NK-92 treated with Interleukin-12 subunit alpha and Interleukin-12 subunit beta, amount 100 ng/mL, for 24 hours (cell line): ENCODE results near the gene TNS3.

Experiments used
- DNase-seq: peaks from one replicate; lab custom pipeline; 2025; lab: John Stamatoyannopoulos, UW

The TNS3 gene

GRCh38 chr7:47347346-47347745, 234.6 kb downstream of the TNS3 start:
- no peak for DNase-seq

- no peak for DNase-seq
These were observed 235.5 kb downstream of the TNS3 start for GRCh38 chr7:47346377-47346914.

- no peak for DNase-seq
These were observed 236.0 kb downstream of the TNS3 start for GRCh38 chr7:47345857-47346298.

DNA sequence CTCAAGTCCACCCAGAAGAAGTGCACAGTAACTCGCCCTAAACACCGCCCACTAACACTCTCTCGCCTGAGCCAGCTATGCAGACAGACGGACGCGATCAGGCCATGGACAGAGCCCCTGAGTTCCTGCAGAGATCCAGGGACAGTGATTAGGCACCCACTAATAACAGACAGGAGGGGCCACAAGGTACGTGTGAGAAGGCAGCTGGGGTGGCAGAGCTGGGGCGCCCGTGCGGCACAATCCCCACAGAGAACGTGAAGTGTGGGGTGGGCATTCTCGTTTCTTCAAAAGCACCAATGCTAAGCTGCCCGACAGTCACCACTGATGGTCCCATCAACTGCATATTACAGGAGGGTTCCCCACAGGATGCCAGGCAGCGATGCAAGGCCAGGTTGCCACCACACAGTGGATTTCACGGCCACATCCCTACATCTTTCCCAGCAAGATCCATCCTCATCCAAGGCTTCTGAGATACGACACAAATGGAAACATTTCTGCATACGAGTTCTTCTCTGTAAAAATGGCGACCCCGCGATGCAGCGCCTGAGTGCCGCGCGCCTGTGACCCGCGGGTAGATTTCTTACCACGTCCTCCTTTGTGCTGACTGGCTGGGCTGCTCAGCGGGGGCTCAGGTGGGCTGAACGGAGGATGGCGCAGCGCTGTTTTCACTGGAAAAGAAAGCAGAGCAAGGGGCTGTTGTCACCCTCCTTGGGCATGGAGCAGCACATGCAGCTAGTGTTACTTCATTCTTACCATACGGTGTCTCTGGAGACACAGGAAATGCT, 237.5 kb downstream of the TNS3 start:
- DNase-seq, result no peak

DNA sequence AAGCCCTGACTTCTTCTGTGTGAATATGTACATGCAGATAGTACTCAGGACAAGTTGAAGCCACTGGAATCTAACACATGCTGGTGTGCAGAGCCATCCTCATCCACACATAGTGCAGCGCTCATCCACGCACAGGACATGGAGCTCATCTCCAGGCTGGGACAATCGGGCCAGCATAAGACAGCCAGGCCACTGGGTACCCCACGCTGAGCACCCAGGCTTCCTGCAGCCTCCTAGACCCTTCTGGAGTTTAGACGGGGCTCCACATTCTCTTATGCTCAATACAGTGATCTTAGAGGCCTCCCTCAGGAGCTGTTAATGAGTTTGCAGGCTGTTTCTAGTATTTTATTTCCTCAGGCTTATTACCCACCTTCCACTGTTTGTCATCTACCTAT, 238.9 kb downstream of the TNS3 start:
- DNase-seq, result no peak

GRCh38 chr7:47342296-47343060, 239.4 kb downstream of the TNS3 start:
- no peak for DNase-seq

DNA sequence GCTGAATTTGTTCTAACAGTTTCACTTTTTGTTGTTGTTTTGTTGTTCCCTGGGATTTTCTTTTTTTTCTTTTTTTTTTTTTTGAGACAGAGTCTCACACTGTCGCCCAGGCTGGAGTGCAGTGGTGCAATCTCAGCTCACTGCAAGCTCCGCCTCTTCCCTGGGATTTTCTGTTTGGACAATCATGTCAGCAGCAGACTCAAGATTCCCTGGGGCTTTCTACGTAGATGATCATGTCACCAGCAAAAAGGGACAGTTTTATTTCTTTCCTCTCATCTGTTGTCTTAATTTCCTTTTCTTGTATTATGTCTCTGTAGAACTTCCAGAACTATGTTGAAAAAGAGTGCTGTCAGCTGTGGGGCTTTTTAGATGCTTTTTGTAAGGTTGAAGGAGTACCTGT, 241.4 kb downstream of the TNS3 start:
- no peak for DNase-seq

DNA sequence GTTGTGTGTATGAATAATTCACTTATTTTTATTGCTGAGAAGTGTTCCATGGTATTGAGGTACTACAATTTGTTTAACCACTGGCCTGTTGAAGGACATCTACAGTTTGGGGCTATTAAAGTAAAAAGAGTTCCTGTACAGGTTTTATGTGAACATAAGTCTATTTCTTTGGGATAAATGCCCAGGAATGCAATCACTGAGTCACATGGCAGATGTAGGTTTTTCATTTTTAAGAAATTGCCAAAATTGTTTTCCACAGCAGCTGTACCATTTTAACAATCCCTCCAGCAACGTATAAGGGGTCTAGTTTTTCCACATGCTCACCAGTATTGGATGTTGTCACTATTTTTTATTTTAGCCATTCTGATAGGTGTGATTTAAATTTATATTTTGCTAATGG, 243.9 kb downstream of the TNS3 start:
- no peak for DNase-seq

DNA sequence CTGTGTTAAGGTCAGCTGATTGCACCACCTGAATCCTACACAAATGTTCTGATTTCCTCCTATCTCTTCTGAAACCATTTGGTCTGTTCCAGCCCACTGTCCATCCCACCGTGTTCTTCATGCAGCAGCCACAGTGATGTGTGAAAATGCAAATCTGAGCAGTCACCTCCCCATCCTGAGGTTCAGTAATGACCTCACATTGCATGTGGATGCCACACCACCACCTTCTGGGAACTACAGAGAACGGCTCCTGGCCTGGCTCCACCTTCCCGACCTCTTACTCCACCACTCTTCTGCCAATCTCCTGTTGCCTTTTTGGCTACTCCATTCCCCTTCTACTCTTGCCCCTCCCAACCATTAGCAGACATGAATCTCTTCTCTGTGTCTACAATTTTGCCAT, 244.4 kb downstream of the TNS3 start:
- DNase-seq, result no peak

DNA sequence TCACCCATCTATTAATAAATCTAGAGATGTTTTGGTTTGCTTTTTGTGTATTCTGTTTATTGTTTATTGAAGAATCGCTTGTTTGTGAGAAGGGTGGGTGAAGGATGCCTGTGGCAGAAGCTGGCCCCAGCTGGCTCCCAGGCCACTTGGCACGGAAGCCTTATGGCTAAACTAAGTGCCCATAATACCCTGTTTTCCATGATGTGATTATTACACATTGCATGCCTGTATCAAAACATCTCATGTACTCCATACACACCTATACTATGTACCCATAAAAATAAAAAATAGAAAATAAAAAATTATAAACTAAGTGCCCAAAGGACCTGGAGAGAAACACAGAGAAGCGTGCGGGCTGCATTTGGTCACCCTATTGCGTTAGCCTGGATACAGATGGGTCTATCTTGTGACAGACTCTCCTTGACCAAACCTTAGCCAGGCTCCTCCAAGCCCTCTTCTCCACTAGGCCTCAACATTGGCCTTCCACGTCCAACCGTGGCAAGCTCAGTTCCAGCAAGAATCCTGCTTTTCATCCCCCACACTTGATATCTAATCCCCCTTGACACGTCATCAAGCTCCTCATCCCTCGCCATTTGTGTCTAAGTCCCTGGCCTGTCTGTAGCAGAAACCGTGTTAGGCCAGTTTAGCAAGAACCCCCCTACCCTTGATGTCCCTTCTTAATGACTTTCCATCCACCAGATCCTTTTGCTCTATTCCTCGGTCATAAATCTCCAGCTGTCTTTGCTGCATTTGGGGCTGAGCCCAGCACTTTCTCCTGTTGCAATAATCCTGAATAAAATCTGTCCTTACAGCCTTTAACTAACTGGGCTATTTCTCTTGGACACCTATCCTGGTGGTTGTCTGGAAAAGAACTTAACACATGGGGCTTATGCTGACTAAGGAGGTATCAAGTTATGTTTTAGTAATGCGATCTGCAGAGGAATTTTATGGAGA, 245.2 kb downstream of the TNS3 start:
- no peak for DNase-seq

DNA sequence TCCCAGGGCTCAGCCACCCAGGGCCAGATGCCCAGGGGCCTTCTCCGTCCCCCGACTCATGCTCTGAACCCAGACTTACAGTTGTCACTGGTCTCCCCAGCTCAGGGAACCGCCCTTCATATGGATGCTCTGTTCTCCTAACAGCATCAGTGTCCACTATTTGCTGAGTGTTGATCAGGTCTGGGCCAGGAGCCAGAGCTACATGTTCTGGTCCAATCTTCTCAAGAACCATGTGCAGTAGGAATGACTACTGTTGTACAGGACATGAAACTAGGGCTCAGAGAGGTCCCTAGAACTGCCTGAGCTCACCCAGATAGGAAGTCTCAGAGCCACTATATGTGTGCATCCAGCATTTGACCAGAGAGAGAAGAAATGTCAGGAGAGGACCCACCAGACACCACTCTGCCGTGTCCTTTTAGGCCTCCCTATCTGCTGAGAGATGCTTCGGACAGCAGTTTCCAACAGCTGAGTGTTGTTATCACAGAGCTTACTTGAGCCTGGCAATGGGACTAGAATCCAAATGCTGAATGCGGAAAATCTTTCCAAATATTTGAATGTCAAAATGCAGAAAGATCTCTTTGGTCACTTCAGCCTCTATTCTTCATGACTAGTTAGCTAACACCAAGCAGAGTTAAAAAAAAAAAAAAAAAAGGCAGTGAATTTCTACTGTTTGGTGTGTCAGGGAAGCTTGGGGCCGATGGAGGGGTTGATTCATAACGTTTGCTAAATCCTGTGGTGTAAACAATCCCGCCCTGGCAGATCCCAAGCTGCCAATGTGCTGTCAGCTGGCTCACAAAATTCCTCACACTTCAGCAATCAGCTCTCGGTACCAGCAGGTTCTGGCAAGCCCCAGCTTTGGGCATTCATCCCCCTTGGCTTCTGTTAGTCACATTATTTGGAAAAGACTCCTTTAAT, 246.1 kb downstream of the TNS3 start:
- no peak for DNase-seq

GRCh38 chr7:47335071-47335470, 246.8 kb downstream of the TNS3 start:
- no peak for DNase-seq

DNA sequence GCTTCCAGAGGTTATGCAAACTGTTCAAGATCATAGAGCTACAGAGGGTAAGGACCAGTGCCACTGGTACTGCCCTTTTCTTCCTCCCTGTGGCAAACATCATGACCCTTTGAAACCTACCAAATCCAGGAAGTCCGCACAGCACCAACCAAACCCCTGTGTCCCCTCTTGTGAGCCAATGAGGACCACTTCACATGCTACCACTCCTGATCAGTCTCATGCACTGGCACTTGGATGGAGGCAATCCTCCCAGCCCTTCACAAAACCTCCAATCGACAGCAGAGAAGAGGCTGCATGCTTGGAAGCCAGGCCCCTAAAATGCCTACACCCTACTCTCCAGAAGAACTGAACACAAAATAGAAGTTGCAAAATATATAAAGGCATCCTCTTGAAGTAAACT, 248.0 kb downstream of the TNS3 start:
- DNase-seq, result no peak

DNA sequence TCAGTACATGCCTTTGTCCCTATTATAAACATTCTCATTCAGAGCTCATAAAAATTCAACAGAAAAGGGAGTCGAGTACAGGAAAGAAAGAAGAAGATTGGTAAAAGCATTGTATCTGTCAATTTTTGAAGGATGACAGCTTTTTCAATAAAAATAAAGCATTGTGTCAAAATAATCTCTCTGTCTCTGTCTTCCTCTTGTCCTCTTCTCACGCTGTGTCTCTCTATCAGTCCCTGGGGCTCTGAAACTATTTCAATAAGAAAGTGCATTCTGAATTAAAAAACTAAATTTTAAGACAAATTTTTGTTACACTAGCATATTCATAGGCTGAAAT, 248.4 kb downstream of the TNS3 start:
- no peak for DNase-seq

DNA sequence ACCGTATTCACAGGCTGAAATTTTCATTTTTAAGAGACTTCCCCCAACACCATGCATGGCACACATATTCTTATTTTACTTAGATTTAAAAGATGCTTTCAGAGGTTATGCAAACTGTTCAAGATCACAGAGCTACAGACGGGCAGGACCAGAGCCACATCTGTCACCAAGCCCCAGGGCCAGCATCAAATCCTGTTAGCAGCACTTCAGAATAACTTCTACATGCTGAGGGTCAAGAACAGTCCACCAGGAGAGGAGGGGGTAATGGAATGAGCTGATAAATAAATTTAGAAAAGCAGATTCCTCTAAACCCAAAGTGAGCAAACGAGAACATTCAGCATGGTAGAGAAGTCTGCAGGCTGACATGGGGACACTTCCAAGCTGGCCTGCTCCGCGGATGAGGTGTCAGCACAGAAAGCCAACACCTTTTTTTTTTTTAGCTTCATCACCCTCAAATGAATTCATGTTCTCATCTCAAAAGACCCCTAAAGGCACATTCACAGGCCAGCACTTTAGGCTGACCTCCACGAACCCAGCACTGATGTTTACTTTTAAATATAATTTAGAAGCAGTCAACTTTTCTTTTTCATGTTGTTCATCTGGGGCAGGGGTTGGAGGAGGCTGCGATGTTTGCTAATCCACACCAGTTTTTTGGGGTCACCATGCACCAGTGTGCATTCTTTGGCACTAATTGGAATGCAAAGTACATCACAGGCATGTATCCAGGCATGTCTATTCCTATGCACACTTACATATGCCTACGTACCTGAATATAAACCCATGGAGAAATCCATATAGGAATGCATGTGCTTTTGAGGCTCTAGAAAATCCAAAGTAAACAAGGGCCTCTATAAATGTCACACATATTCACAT, 249.0 kb downstream of the TNS3 start:
- DNase-seq, result no peak

- no peak for DNase-seq
These were observed 249.7 kb downstream of the TNS3 start for GRCh38 chr7:47332213-47332612.

- no peak for DNase-seq
These were observed 250.7 kb downstream of the TNS3 start for GRCh38 chr7:47331179-47331565.

DNA sequence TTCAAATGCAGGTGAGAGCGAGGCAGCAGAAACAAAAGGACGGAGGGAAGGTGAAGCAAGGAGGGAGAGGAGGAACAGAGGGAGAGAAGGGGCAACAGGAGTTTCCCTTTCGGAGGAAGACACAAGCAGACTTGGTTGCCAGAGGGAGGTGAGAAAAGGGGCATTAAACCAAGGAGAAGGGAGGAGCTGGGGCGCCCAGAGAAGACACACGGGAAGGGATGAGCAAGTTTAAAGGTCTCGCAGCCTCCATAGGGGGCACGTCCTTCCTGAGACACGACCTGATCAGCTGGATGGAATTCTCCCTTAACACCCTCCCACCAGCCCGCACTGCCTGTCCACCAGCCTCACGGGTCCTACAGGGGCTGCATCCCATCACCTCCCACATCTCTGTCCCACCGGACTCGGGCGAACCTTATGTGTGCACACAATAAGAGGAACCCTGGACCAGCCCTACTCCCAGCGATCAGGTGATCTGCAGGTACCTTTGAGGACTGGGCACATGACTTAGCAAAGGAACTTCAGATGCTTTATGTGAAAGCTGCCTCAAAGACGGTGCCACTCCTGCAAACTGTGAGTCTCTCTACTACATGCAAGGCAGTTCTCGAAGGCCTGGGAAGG, 251.2 kb downstream of the TNS3 start:
- DNase-seq, result no peak

DNA sequence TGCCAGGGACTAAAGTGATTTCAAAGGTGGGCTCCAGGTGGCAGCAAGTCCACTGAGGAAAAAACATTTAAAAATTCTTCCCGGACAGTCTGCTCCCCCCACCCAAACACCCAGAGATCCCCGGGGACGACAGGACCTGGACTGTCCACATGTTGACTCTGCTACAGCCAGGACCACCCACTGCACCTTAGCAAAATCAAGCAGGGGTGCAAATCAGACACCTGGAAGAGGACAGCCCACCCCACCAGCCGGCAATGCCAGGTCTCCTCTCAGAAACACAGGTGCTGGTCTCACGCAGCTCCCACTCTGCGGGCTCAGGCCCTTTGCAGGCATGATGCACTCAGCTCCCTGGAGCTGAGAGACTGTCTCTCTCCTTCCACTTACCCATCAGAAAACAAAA, 251.9 kb downstream of the TNS3 start:
- DNase-seq, result no peak
